Pons (tissue), 1 donor: ENCODE data around the gene EREG.
"Not testable (repeated sequence)": the region's sequence is repeated elsewhere in the genome, so short reads cannot be mapped to it uniquely, and the experiment has no call there.

Experiments used
- DNase-seq: peaks from one replicate; pipeline ENCODE4 v3.0.0-alpha.2; 2016; ENCODE audit warnings: low spot score

Gene EREG

GRCh38 chr4:74390677-74391076, 25.7 kb downstream of the EREG start:
- no peak for DNase-seq

- DNase-seq: no peak
These were observed 26.4 kb downstream of the EREG start for GRCh38 chr4:74391346-74391745.

- DNase-seq: no peak
These were observed 27.0 kb downstream of the EREG start for GRCh38 chr4:74391890-74392475.

- no peak for DNase-seq
These were observed 29.7 kb downstream of the EREG start for GRCh38 chr4:74394476-74395136.

GRCh38 chr4:74395633-74396032, 30.7 kb downstream of the EREG start:
- DNase-seq: no peak

- peak; percentile 10 for DNase-seq
These were observed 32.9 kb downstream of the EREG start for GRCh38 chr4:74397748-74398426.

- not testable (repeated sequence) for DNase-seq
These were observed 34.1 kb downstream of the EREG start for GRCh38 chr4:74398894-74399589.

GRCh38 chr4:74400395-74400794, 35.5 kb downstream of the EREG start:
- no peak for DNase-seq

GRCh38 chr4:74402692-74403456, 37.9 kb downstream of the EREG start:
- no peak for DNase-seq

- DNase-seq: no peak
These were observed 42.9 kb downstream of the EREG start for GRCh38 chr4:74407891-74408290.

GRCh38 chr4:74408639-74409038, 43.7 kb downstream of the EREG start:
- no peak for DNase-seq

- DNase-seq: no peak
These were observed 45.3 kb downstream of the EREG start for GRCh38 chr4:74410272-74410671.

- DNase-seq: no peak
These were observed 47.3 kb downstream of the EREG start for GRCh38 chr4:74412225-74412624.

GRCh38 chr4:74413265-74413664, 48.3 kb downstream of the EREG start:
- no peak for DNase-seq

- DNase-seq: no peak
These were observed 49.3 kb downstream of the EREG start for GRCh38 chr4:74414149-74414809.

- no peak for DNase-seq
These were observed 50.8 kb downstream of the EREG start for GRCh38 chr4:74415602-74416300.

- no peak for DNase-seq
These were observed 53.2 kb downstream of the EREG start for GRCh38 chr4:74418063-74418670.

GRCh38 chr4:74420863-74421262, 55.9 kb downstream of the EREG start:
- no peak for DNase-seq

GRCh38 chr4:74423104-74423503, 58.2 kb downstream of the EREG start:
- no peak for DNase-seq

GRCh38 chr4:74424111-74424510, 59.2 kb downstream of the EREG start:
- no peak for DNase-seq
